Type B pancreatic cell (in vitro differentiated cells): ENCODE data around the gene INPP4B. TPM values are rescaled to one million over a fixed set of nuclear protein-coding genes. Genes with fewer than 3 reads are reported as not detected.

Source experiments
- DNase-seq: peaks from one replicate; pipeline ENCODE4 v3.0.0; 2021; ENCODE audit warnings: mixed read lengths; ENCODE audit not compliant: unreplicated experiment; ENCODE audit errors: extremely low spot score
- H3K27ac Mint-ChIP-seq: 2 replicates; pipeline ENCODE4 v1.8.0; 2021; ENCODE audit warnings: mild to moderate bottlenecking, mixed read lengths
- H3K27me3 Mint-ChIP-seq: 2 replicates; pipeline ENCODE4 v1.8.0; 2021; ENCODE audit warnings: mixed read lengths
- H3K36me3 Mint-ChIP-seq: 2 replicates; pipeline ENCODE4 v1.8.0; 2021; ENCODE audit warnings: mixed read lengths
- H3K4me1 Mint-ChIP-seq: one replicate; pipeline ENCODE4 v1.8.0; 2021; ENCODE audit warnings: mixed read lengths; ENCODE audit not compliant: unreplicated experiment
- H3K4me3 Mint-ChIP-seq: 2 replicates; pipeline ENCODE4 v1.8.0; 2021; ENCODE audit warnings: mild to moderate bottlenecking, mixed read lengths
- H3K9me3 Mint-ChIP-seq: 2 replicates; pipeline ENCODE4 v1.8.0; 2021; ENCODE audit warnings: mixed read lengths
- CTCF ChIP-seq: fragments of 200-600 bp; sonication (generic); conservative IDR thresholded peaks from 2 replicates; pipeline ENCODE4 v1.5.0; 2021; ENCODE audit warnings: antibody characterized with exemption, mild to moderate bottlenecking
- total RNA-seq: library from RNA; stranded (reverse); gene quantifications from 2 replicates; pipeline ENCODE4 v1.2.1, GENCODE V29; 2021; ENCODE audit warnings: low replicate concordance

The INPP4B gene
- total RNA-seq, 1 donor from 2014 or later = 9.0 TPM

DNA sequence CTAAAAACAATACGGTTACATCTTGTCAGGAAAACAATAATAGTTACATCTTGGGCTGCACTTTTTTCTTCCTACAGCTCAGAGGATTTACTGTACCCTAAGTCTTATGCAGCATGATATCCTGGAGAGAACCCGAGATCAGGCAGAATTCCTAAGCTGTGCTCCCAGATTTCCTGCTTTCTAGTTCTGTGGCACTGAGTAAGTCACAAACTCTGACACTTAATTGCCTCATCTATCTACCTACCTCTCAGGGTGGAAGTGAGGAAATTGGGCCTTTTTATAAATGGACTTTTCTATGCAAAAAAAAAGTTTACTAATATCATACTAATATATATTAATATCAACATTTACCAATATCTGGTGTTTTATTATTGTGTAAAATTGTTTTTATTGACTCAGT is 438.5 kb downstream of the INPP4B start:
- no peaks in the 10 kb centered on the region for H3K9me3 Mint-ChIP-seq
- H3K4me3 Mint-ChIP-seq = no peak overlapping the region
- TF ChIP-seq CTCF = no peak
- no peaks in the 10 kb centered on the region for H3K36me3 Mint-ChIP-seq
- no peak for DNase-seq
- no peak overlapping the region for H3K27ac Mint-ChIP-seq
- H3K4me1 Mint-ChIP-seq = peaks cover 36% of the 10 kb centered on the region
- no peaks in the 10 kb centered on the region for H3K27me3 Mint-ChIP-seq

- no peaks in the 10 kb centered on the region for H3K36me3 Mint-ChIP-seq
- peak overlapping the region; percentile 90 for H3K4me3 Mint-ChIP-seq
- H3K4me1 Mint-ChIP-seq = peaks cover 41% of the 10 kb centered on the region
- no peak for DNase-seq
- H3K27me3 Mint-ChIP-seq = no peaks in the 10 kb centered on the region
- TF ChIP-seq CTCF = no peak
- no peaks in the 10 kb centered on the region for H3K9me3 Mint-ChIP-seq
- peak overlapping the region; percentile 15 for H3K27ac Mint-ChIP-seq
Measured at GRCh38 chr4:142406917-142407501, 439.1 kb downstream of the INPP4B start.

DNA sequence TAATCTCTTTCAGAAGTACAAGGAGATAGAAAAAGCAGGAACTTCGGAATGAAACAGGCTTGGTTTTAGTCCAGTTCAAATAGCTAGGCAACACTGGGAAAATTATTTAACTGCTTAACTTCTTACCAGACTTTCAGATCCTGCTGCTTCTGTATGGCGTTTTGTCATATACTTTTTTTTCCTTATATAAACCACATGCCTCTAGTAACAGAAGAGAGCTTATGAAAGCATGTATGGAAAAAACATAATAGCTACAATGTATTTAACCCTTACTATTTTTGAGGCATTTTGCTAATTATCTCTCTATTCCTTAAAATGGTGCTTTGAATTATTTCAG is 439.6 kb downstream of the INPP4B start:
- no peak for DNase-seq
- H3K27me3 Mint-ChIP-seq = no peaks in the 10 kb centered on the region
- peak overlapping the region; percentile 90 for H3K4me3 Mint-ChIP-seq
- H3K36me3 Mint-ChIP-seq = no peaks in the 10 kb centered on the region
- H3K27ac Mint-ChIP-seq = peak overlapping the region; percentile 79
- H3K4me1 Mint-ChIP-seq = peaks cover 46% of the 10 kb centered on the region
- no peak for TF ChIP-seq CTCF
- H3K9me3 Mint-ChIP-seq = no peaks in the 10 kb centered on the region

DNA sequence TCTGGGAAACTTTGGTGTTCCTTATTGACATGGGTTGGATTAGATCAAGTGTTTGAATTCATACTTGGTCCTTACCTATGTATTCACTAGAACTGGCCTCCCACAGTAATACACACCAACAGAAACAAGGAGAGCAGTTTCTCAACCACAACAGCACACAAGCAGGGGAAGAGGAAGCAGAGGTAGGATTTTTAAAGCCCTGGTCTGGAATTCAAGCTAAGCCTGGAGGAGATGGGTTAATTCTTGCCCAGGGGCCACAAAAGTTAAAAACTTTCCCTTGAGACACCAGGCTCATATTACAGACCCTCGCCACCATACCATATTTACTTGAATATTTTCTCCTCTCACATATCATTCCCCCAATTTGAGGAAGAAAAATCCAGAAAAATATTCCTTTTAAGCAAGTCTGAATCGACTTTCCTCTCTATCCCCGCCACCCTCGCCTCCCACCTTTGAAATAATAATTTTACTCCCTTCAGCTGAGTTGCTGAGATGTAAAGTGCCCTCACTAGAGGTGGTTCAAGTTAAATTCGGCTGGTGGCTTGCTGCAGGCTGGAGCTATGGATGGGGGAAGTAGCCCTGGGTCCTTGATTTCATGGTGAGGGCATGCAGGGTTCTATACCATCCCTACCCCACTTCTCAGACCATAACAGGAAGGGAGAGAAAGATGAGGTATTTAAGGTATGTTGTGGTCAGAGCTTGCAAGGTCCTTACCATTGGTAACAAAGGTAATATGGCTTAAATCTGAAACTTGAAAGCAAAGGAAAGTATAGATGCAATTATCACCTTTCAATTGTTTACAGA is 440.2 kb downstream of the INPP4B start:
- H3K9me3 Mint-ChIP-seq = no peaks in the 10 kb centered on the region
- no peaks in the 10 kb centered on the region for H3K36me3 Mint-ChIP-seq
- no peak for TF ChIP-seq CTCF
- peaks cover 49% of the 10 kb centered on the region for H3K4me1 Mint-ChIP-seq
- no peaks in the 10 kb centered on the region for H3K27me3 Mint-ChIP-seq
- peak overlapping the region; percentile 90 for H3K4me3 Mint-ChIP-seq
- no peak for DNase-seq
- peak overlapping the region; percentile 79 for H3K27ac Mint-ChIP-seq

DNA sequence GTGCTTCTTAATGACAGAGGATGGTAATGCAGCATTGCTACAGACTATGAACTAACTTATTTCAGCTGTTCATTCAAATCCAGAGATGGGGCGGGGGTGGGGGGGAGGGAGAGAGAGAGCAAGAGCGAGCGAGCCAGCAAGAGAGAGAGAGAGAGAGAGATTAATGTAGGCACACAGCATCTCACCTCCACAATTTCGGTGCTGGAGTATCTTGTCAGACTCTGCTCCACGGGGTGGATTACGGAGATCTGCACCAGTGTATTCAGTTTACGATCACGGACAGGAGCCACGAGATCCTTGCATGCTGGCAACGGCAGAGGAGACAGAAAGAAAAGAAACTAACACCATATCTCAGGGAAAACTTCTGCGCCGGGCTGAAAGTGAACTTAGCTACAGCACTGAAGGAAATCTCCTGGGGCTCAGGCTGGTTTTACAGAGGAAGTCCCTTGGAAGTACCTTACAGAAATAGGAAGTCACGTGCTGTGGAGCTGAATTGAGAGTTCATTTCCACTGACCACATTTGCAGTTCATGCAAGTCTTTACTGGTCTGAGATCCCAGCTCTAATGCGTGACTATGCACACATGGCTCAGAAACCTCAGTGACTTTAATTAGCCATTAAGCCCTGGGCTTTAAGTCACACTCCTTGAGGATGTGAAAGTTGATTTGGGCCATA is 440.9 kb downstream of the INPP4B start:
- Mint-ChIP-seq H3K4me1 (peaks cover 55% of the 10 kb centered on the region), H3K9me3 (no peaks in the 10 kb centered on the region), H3K27me3 (no peaks in the 10 kb centered on the region), H3K4me3 (peak overlapping the region; percentile 90), H3K36me3 (peaks cover 2% of the 10 kb centered on the region), H3K27ac (peak overlapping the region; percentile 79)
- no peak for DNase-seq
- no peak for TF ChIP-seq CTCF
